Neural progenitor cell (in vitro differentiated cells): ENCODE data around the gene TJP1.

Experiments
- EZH2 ChIP-seq: fragments of 200-600 bp; sonication (generic); IDR thresholded peaks from 2 replicates; pipeline ENCODE4 v1.6.1; 2017; ENCODE audit warnings: antibody characterized with exemption, mild to moderate bottlenecking, moderate library complexity
- TF ChIP-seq, protein P1 (sequence below): fragments of 200-600 bp; sonication (generic); IDR thresholded peaks from 2 replicates; pipeline ENCODE4 v1.5.1; 2017; ENCODE audit warnings: antibody characterized with exemption, mild to moderate bottlenecking

DNA sequence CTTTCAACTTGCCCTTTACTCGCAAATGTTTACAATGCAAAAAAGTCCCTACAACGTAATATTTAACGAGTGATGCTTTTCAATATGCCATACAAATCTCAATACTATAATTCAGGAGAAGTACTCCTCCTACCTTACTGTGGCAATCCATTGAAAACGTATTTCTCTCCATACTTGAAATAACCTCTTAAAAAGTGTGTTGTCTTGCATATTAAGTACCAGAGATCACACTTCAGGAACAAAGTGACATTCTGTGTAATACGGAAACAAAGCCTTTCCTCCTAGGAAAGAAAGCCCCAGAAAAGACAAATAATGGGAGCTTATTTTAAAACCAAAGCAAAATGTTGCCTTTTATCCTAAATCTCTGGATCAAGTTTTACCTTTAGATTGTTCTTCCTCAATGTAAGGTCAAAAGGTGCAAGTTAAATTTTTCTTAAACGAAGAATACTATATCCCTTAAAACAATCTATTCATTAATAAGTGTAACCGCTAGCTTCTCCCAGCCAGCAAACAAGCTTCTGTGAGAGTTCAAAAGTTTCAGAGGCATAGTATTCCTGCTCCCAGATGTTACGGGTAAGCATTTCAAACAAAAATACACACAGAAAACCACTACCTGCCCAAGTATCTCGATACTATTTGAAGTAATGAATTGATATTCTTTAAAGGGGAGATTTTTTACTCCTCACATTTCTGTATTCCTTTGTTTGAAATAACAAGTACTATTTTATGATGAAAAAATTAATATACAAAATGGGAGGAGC is 1.7 kb downstream of the TJP1 start:
- TF ChIP-seq, protein P1, sequence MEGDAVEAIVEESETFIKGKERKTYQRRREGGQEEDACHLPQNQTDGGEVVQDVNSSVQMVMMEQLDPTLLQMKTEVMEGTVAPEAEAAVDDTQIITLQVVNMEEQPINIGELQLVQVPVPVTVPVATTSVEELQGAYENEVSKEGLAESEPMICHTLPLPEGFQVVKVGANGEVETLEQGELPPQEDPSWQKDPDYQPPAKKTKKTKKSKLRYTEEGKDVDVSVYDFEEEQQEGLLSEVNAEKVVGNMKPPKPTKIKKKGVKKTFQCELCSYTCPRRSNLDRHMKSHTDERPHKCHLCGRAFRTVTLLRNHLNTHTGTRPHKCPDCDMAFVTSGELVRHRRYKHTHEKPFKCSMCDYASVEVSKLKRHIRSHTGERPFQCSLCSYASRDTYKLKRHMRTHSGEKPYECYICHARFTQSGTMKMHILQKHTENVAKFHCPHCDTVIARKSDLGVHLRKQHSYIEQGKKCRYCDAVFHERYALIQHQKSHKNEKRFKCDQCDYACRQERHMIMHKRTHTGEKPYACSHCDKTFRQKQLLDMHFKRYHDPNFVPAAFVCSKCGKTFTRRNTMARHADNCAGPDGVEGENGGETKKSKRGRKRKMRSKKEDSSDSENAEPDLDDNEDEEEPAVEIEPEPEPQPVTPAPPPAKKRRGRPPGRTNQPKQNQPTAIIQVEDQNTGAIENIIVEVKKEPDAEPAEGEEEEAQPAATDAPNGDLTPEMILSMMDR = no peak
- no peak for TF ChIP-seq EZH2
